HepG2 (cell line): ENCODE data around the gene TTC24. TPM values are rescaled to one million over a fixed set of nuclear protein-coding genes. Genes with fewer than 3 reads are reported as not detected.

ENCODE experiments used
- ATF7 ChIP-seq, 2 experiments: fragments of 450-650 bp in 1 of 2; sonication (generic) in 1 of 2; formaldehyde crosslinking in 1 of 2; IDR thresholded peaks; 2 replicates each; pipeline versions ENCODE4 v1.4.0 to v1.6.1; 2016 to 2020; ENCODE audit warnings: antibody characterized with exemption in 1 of 2, mild to moderate bottlenecking in 1 of 2, missing genetic modification reagents in 1 of 2
- CBX1 ChIP-seq: IDR thresholded peaks from one replicate; pipeline ENCODE4 v1.6.1; 2016; ENCODE audit warnings: antibody characterized with exemption, low read depth
- CC2D1A ChIP-seq: sonication (generic); formaldehyde crosslinking; IDR thresholded peaks from 2 replicates; pipeline ENCODE4 v1.8.1; 2023; ENCODE audit warnings: mild to moderate bottlenecking, missing genetic modification reagents
- MYC ChIP-seq: sonication (generic); formaldehyde crosslinking; IDR thresholded peaks from 2 replicates; pipeline ENCODE4 v1.9.0; 2021; ENCODE audit warnings: missing genetic modification reagents, borderline replicate concordance
- PLRG1 ChIP-seq: fragments of 450-650 bp; conservative IDR thresholded peaks from 2 replicates; pipeline ENCODE4 v1.6.1; 2016
- RBFOX2 ChIP-seq: fragments of 200-400 bp; formaldehyde crosslinking; IDR thresholded peaks from 2 replicates; pipeline ENCODE4 v1.6.1; 2017; ENCODE audit warnings: low read depth, mild to moderate bottlenecking, low read length
- SAP130 ChIP-seq: IDR thresholded peaks from 2 replicates; pipeline ENCODE4 v1.6.1; 2016; ENCODE audit warnings: low read depth
- SOX5 ChIP-seq: IDR thresholded peaks from 2 replicates; pipeline ENCODE4 v1.6.1; 2016; ENCODE audit warnings: borderline replicate concordance
- SRY ChIP-seq: sonication (generic); formaldehyde crosslinking; IDR thresholded peaks from 2 replicates; pipeline ENCODE4 v1.8.0; 2022; ENCODE audit warnings: mild to moderate bottlenecking, missing genetic modification reagents
- TEAD2 ChIP-seq: sonication (generic); formaldehyde crosslinking; IDR thresholded peaks from 2 replicates; pipeline ENCODE4 v1.9.0; 2021; ENCODE audit warnings: missing genetic modification reagents
- ZFP41 ChIP-seq: sonication (generic); formaldehyde crosslinking; IDR thresholded peaks from 2 replicates; pipeline ENCODE4 v1.4.0; 2020; ENCODE audit warnings: mild to moderate bottlenecking, missing genetic modification reagents, borderline replicate concordance
- ZIK1 ChIP-seq: sonication (generic); formaldehyde crosslinking; IDR thresholded peaks from 2 replicates; pipeline ENCODE4 v1.5.0; 2020; ENCODE audit warnings: mild to moderate bottlenecking, low read depth, missing genetic modification reagents, borderline replicate concordance
- ZNF30 ChIP-seq: sonication (generic); formaldehyde crosslinking; IDR thresholded peaks from 2 replicates; pipeline ENCODE4 v1.5.0; 2020; ENCODE audit warnings: mild to moderate bottlenecking, missing genetic modification reagents
- polyA plus RNA-seq, 8 experiments: library from polyadenylated mRNA; depleted of rRNA in 3 of 8; stranded (reverse) in 7 of 8; unstranded in 1 of 8; fragments of >200 nt; fragmentation: Illumina TruSeq in 4 of 8; extraction: Trizol in 4 of 8; gene quantifications; 2 replicates each; pipeline versions ENCODE4 v1.2.1 to v1.2.3, GENCODE V29; 2011 to 2016; ENCODE audit warnings: low read depth in 4 of 8, missing spikeins in 1 of 8, mixed read lengths in 1 of 8; ENCODE audit not compliant: insufficient read depth in 1 of 8
- total RNA-seq, 5 experiments: library from RNA; depleted of rRNA; stranded (reverse); fragments of >200 nt; fragmentation: Illumina TruSeq; extraction: Trizol; gene quantifications; 2 replicates each; pipeline ENCODE4 v1.2.3, GENCODE V29; 2016; ENCODE audit warnings: low read depth in 1 of 5
- TF ChIP-seq, protein P1 (sequence below): IDR thresholded peaks from 2 replicates; pipeline ENCODE4 v1.6.1; 2016; ENCODE audit warnings: mild to moderate bottlenecking, missing biosample characterization, missing genetic modification reagents
- TF ChIP-seq, protein P2 (sequence below): sonication (generic); formaldehyde crosslinking; IDR thresholded peaks from 2 replicates; pipeline ENCODE4 v1.5.0; 2020; ENCODE audit warnings: mild to moderate bottlenecking, missing genetic modification reagents, borderline replicate concordance
- TF ChIP-seq, protein P3 (sequence below): IDR thresholded peaks from 2 replicates; pipeline ENCODE4 v1.6.1; 2016; ENCODE audit warnings: mild to moderate bottlenecking
- TF ChIP-seq, protein P4 (sequence below): IDR thresholded peaks from 2 replicates; pipeline ENCODE4 v1.6.1; 2016; ENCODE audit warnings: missing compliant biosample characterization, missing genetic modification reagents, borderline replicate concordance
- TF ChIP-seq, protein P5 (sequence below): sonication (generic); formaldehyde crosslinking; IDR thresholded peaks from 2 replicates; pipeline ENCODE4 v1.8.1; 2023; ENCODE audit warnings: mild to moderate bottlenecking, inconsistent platforms, moderate library complexity, missing genetic modification reagents, borderline replicate concordance
- TF ChIP-seq, protein P6 (sequence below): sonication (generic); formaldehyde crosslinking; IDR thresholded peaks from 2 replicates; pipeline ENCODE4 v1.8.0; 2022; ENCODE audit warnings: mild to moderate bottlenecking, missing genetic modification reagents, moderate library complexity
- TF ChIP-seq, protein P7 (sequence below): sonication (generic); formaldehyde crosslinking; IDR thresholded peaks from 2 replicates; pipeline ENCODE4 v1.8.1; 2023; ENCODE audit warnings: missing genetic modification reagents, mild to moderate bottlenecking, borderline replicate concordance

Gene TTC24
- total and polyA plus RNA-seq, 2 of the 13 experiments (the other 11 are each of a cell fraction or from before 2014, with no cell fraction given) = 0.13 to 0.18 TPM

DNA sequence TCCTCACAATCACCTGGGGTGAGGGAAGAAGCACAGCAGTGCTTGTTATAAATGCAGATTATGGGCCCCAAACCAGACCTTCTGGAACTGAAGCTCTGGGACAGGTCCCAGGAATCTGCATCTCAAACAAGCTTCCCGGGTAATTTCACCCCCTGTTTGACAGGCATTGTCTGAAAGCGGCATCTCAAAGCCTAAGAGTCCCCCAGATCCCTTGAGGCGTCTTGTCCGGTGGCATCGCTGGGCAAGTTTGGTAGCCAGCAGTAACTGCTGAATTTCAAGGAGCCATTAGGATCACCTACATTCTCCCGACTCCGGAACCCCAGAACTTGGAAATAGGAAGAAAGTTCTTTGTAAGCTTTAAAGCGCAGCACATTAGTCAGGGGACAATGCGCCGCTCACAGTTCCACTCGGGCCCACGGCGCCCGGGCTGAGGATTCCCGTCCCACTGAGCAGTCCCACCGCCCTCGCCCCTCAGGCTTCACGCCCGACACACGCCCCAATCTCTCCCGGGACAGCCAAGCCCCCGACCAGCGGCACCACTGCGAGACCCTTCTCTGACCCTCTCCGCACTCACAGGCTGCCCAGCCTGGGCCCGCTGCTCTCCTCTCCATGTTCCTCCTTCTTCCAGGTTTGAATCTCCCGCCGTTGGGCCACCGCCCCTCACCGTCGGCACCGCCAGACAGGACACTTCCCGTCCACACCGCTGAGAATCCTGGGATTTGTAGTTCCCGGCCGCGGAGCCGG is 7.4 kb upstream of the TTC24 start, which contains the start of gene IQGAP3 (continued):
- TF ChIP-seq SRY (CRISPR knock-in tag) = peak; percentile 57; the same call in 1 of the 2 replicates
- TF ChIP-seq, protein P1, sequence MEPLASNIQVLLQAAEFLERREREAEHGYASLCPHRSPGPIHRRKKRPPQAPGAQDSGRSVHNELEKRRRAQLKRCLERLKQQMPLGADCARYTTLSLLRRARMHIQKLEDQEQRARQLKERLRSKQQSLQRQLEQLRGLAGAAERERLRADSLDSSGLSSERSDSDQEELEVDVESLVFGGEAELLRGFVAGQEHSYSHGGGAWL = 0 out of 2 replicates have a peak, but pooled peaks have one; percentile 49
- TF ChIP-seq, protein P2, sequence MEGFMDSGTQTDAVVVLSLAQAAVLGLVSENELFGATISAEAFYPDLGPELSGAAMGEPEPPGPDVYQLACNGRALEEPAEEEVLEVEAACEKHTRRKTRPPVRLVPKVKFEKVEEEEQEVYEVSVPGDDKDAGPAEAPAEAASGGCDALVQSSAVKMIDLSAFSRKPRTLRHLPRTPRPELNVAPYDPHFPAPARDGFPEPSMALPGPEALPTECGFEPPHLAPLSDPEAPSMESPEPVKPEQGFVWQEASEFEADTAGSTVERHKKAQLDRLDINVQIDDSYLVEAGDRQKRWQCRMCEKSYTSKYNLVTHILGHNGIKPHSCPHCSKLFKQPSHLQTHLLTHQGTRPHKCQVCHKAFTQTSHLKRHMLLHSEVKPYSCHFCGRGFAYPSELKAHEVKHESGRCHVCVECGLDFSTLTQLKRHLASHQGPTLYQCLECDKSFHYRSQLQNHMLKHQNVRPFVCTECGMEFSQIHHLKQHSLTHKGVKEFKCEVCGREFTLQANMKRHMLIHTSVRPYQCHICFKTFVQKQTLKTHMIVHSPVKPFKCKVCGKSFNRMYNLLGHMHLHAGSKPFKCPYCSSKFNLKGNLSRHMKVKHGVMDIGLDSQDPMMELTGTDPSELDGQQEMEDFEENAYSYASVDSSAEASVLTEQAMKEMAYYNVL (CRISPR knock-in tag) = no peak
- TF ChIP-seq, protein P3, sequence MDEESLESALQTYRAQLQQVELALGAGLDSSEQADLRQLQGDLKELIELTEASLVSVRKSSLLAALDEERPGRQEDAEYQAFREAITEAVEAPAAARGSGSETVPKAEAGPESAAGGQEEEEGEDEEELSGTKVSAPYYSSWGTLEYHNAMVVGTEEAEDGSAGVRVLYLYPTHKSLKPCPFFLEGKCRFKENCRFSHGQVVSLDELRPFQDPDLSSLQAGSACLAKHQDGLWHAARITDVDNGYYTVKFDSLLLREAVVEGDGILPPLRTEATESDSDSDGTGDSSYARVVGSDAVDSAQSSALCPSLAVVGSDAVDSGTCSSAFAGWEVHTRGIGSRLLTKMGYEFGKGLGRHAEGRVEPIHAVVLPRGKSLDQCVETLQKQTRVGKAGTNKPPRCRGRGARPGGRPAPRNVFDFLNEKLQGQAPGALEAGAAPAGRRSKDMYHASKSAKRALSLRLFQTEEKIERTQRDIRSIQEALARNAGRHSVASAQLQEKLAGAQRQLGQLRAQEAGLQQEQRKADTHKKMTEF (CRISPR knock-in tag) = peak; percentile 44; the same call in 1 of the 2 replicates
- no peak for TF ChIP-seq ZNF30
- peak; percentile 52 for TF ChIP-seq RBFOX2
- TF ChIP-seq TEAD2 (CRISPR knock-in tag) = no peak
- TF ChIP-seq PLRG1 = no peak
- 0 out of 2 replicates have a peak, but pooled peaks have one; percentile 42 for TF ChIP-seq ZFP41 (CRISPR knock-in tag)
- TF ChIP-seq SOX5 (CRISPR knock-in tag) = no peak
- peak; percentile 45 for TF ChIP-seq MYC (CRISPR knock-in tag)
- no peak for TF ChIP-seq CBX1
- no peak for TF ChIP-seq ZIK1 (CRISPR knock-in tag)
- TF ChIP-seq, protein P4, sequence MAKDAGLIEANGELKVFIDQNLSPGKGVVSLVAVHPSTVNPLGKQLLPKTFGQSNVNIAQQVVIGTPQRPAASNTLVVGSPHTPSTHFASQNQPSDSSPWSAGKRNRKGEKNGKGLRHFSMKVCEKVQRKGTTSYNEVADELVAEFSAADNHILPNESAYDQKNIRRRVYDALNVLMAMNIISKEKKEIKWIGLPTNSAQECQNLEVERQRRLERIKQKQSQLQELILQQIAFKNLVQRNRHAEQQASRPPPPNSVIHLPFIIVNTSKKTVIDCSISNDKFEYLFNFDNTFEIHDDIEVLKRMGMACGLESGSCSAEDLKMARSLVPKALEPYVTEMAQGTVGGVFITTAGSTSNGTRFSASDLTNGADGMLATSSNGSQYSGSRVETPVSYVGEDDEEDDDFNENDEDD = peak; percentile 100
- no peak for TF ChIP-seq CC2D1A (CRISPR knock-in tag)
- TF ChIP-seq, protein P5, sequence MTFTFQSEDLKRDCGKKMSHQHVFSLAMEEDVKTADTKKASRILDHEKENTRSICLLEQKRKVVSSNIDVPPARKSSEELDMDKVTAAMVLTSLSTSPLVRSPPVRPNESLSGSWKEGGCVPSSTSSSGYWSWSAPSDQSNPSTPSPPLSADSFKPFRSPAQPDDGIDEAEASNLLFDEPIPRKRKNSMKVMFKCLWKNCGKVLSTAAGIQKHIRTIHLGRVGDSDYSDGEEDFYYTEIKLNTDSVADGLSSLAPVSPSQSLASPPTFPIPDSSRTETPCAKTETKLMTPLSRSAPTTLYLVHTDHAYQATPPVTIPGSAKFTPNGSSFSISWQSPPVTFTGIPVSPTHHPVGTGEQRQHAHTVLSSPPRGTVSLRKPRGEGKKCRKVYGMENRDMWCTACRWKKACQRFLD (CRISPR knock-in tag) = peak; percentile 54; the same call in 1 of the 2 replicates
- TF ChIP-seq, protein P6, sequence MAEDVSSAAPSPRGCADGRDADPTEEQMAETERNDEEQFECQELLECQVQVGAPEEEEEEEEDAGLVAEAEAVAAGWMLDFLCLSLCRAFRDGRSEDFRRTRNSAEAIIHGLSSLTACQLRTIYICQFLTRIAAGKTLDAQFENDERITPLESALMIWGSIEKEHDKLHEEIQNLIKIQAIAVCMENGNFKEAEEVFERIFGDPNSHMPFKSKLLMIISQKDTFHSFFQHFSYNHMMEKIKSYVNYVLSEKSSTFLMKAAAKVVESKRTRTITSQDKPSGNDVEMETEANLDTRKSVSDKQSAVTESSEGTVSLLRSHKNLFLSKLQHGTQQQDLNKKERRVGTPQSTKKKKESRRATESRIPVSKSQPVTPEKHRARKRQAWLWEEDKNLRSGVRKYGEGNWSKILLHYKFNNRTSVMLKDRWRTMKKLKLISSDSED = no peak
- TF ChIP-seq SAP130 (CRISPR knock-in tag) = peak; percentile 100
- no peak for TF ChIP-seq ATF7 (IDR thresholded peaks at IDR 0.05)
- TF ChIP-seq ATF7 (CRISPR knock-in tag; IDR thresholded peaks at IDR 0.05) = no peak
- TF ChIP-seq, protein P7, sequence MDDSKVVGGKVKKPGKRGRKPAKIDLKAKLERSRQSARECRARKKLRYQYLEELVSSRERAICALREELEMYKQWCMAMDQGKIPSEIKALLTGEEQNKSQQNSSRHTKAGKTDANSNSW (CRISPR knock-in tag) = no peak
